ENCODE measurements around the gene WFIKKN2. TPM values are rescaled to one million over a fixed set of nuclear protein-coding genes. Genes with fewer than 3 reads are reported as not detected.
"Not testable (repeated sequence)": the region's sequence is repeated elsewhere in the genome, so short reads cannot be mapped to it uniquely, and the experiment has no call there.

The WFIKKN2 gene
- total and polyA plus RNA-seq, 8 donors: 0.65 to 1.2 (median 1.0) TPM; not detected in 2

GRCh38 chr17:50853781-50854180 is 18.4 kb downstream of the WFIKKN2 start:
- no peak overlapping the region for H3K4me3 ChIP-seq
- intact Hi-C loops (cut with DNase I): loop anchor here in 1 of 2 donors (5.0 kb wide), 1 partner anchor 104 kb away; no protein-coding TSS in a partner anchor
- DNase-seq: no peak
- no peaks in the 10 kb centered on the region for H3K27me3 ChIP-seq
- peaks cover 0 to 4% of the 10 kb centered on the region in 2 donors for H3K9me3 ChIP-seq
- peak overlapping the region in 1 of 2 donors; percentile 48 for H3K27ac ChIP-seq
- ATAC-seq: no peak
- no peak for TF ChIP-seq CTCF (IDR thresholded peaks at IDR 0.05)
- H3K4me1 ChIP-seq: peaks cover 4 to 29% of the 10 kb centered on the region in 2 donors
- H3K36me3 ChIP-seq: no peaks in the 10 kb centered on the region

- no peak for TF ChIP-seq CTCF (IDR thresholded peaks at IDR 0.05)
- no peak overlapping the region for H3K4me3 ChIP-seq
- peaks cover 4 to 29% of the 10 kb centered on the region in 2 donors for H3K4me1 ChIP-seq
- peaks cover 0 to under 1% of the 10 kb centered on the region in 2 donors for H3K36me3 ChIP-seq
- no peaks in the 10 kb centered on the region for H3K9me3 ChIP-seq
- DNase-seq: no peak
- H3K27me3 ChIP-seq: no peaks in the 10 kb centered on the region
- ATAC-seq: peak; percentile 52
- intact Hi-C loops (cut with DNase I): no loop called here
- H3K27ac ChIP-seq: peak overlapping the region; percentile 33 to 36
Observed at GRCh38 chr17:50855708-50856330, 20.4 kb downstream of the WFIKKN2 start.

GRCh38 chr17:50856431-50856830 is 21.0 kb downstream of the WFIKKN2 start:
- no peak overlapping the region for H3K27ac ChIP-seq
- no peak overlapping the region for H3K4me3 ChIP-seq
- no peaks in the 10 kb centered on the region for H3K9me3 ChIP-seq
- no peak for ATAC-seq
- no peaks in the 10 kb centered on the region for H3K27me3 ChIP-seq
- peaks cover 8 to 28% of the 10 kb centered on the region in 2 donors for H3K4me1 ChIP-seq
- intact Hi-C loops (cut with DNase I): no loop called here
- H3K36me3 ChIP-seq: peaks cover 0 to 4% of the 10 kb centered on the region in 2 donors
- DNase-seq: no peak
- no peak for TF ChIP-seq CTCF (IDR thresholded peaks at IDR 0.05)

- DNase-seq (no peak), ATAC-seq (no peak)
- H3K27ac ChIP-seq: no peak overlapping the region
- H3K27me3 ChIP-seq: no peaks in the 10 kb centered on the region
- intact Hi-C loops (cut with DNase I): no loop called here
- peaks cover 7 to 31% of the 10 kb centered on the region in 2 donors for H3K4me1 ChIP-seq
- no peak overlapping the region for H3K4me3 ChIP-seq
- no peak for TF ChIP-seq CTCF (IDR thresholded peaks at IDR 0.05)
- H3K9me3 ChIP-seq: no peaks in the 10 kb centered on the region
- peaks cover 0 to 16% of the 10 kb centered on the region in 2 donors for H3K36me3 ChIP-seq
Observed at GRCh38 chr17:50858486-50859225, 23.3 kb downstream of the WFIKKN2 start.

GRCh38 chr17:50859727-50860126 is 24.3 kb downstream of the WFIKKN2 start:
- H3K27ac ChIP-seq; intact Hi-C loops (cut with DNase I); H3K4me3 ChIP-seq; DNase-seq; H3K27me3 ChIP-seq; ATAC-seq; H3K9me3 ChIP-seq: not testable (repeated sequence)
- peaks cover 0 to 16% of the 10 kb centered on the region in 2 donors for H3K36me3 ChIP-seq
- H3K4me1 ChIP-seq: peaks cover 7 to 38% of the 10 kb centered on the region in 2 donors

All from left lung (tissue), 10 donors.